GM12878 (cell line): ENCODE results near the gene DAZAP1. TPM values are rescaled to one million over a fixed set of nuclear protein-coding genes. Genes with fewer than 3 reads are reported as not detected.

Experiments
- ATAC-seq: fragments of 200-7000 bp; cut with Tn5 transposase; 3 replicates; pipeline ENCODE4 v1.9.1; 2020; ENCODE audit warnings: mild to moderate bottlenecking, moderate library complexity
- BruUV-seq: library from RNA; stranded (reverse); fragments of 400-500 nt; replicated peaks from 2 replicates; lab custom pipeline; 2021; lab: Mats Ljungman, UMichigan
- CTCF ChIA-PET: fragments of 300-600 bp; sonication (Branson Sonifier 250); formaldehyde crosslinking; extraction: SDS; loops from one replicate; lab custom pipeline; 2021; ENCODE audit warnings: inconsistent platforms; lab: Yijun Ruan, JAX
- POLR2A ChIA-PET: fragments of 350-600 bp; formaldehyde crosslinking; extraction: SDS; loops from one replicate; lab custom pipeline; 2021; ENCODE audit warnings: inconsistent platforms; lab: Charles Lee
- RAD21 ChIA-PET: fragments of 300-600 bp; sonication (Branson Sonifier 250); formaldehyde crosslinking; loops from one replicate; lab custom pipeline; 2023; ENCODE audit warnings: antibody characterized with exemption; ENCODE audit not compliant: unreplicated experiment; lab: Charles Lee
- SMC1A ChIA-PET: fragments of 300-600 bp; sonication (Branson Sonifier 250); formaldehyde crosslinking; loops from one replicate; lab custom pipeline; 2023; ENCODE audit not compliant: unreplicated experiment, uncharacterized antibody; lab: Charles Lee
- DNase-seq: peaks from one replicate; pipeline ENCODE4 v3.0.0-alpha.2; 2011; ENCODE audit warnings: low read depth, low spot score
- FAIRE-seq: peaks from 3 replicates; lab custom pipeline; 2011; peaks lifted over from hg19 to GRCh38; lab: Jason Lieb, UNC
- H2AFZ ChIP-seq: 2 replicates; pipeline ENCODE4 v1.6.0; 2011; ENCODE audit warnings: low read depth, low read length, control low read depth; ENCODE audit not compliant: control insufficient read depth
- H3K27ac ChIP-seq: 2 replicates; pipeline ENCODE4 v1.5.1; 2011; ENCODE audit warnings: control low read depth; ENCODE audit not compliant: control insufficient read depth, insufficient read depth
- H3K27me3 ChIP-seq, 2 experiments: replicated peaks in 1 of 2; 2 replicates each; pipeline versions ENCODE4 v1.6.0 to v1.6.1; 2011; ENCODE audit warnings: low read length in 1 of 2; ENCODE audit not compliant: control insufficient read depth in 2 of 2, insufficient read depth in 2 of 2
- H3K36me3 ChIP-seq, 2 experiments: 2 replicates each; pipeline ENCODE4 v1.5.1; 2011; ENCODE audit warnings: low read length in 1 of 2; ENCODE audit not compliant: control insufficient read depth in 2 of 2, insufficient read depth in 2 of 2
- H3K4me1 ChIP-seq: 2 replicates; pipeline ENCODE4 v1.6.1; 2011; ENCODE audit warnings: mild to moderate bottlenecking, low read length, moderate library complexity, mixed read lengths; ENCODE audit not compliant: control insufficient read depth, insufficient read depth
- H3K4me2 ChIP-seq: 2 replicates; pipeline ENCODE4 v1.6.0; 2011; ENCODE audit warnings: control low read depth; ENCODE audit not compliant: control insufficient read depth, insufficient read depth
- H3K4me3 ChIP-seq: fragments of 200-600 bp; sonication (generic); 2 replicates; pipeline ENCODE4 v1.5.1; 2016
- H3K79me2 ChIP-seq: 2 replicates; pipeline ENCODE4 v1.6.0; 2011; ENCODE audit warnings: low read length; ENCODE audit not compliant: control insufficient read depth, insufficient read depth
- H3K9ac ChIP-seq: 2 replicates; pipeline ENCODE4 v1.8.0; 2011; ENCODE audit warnings: low read length, control low read depth, mixed read lengths; ENCODE audit not compliant: control insufficient read depth, insufficient read depth
- H3K9me3 ChIP-seq: replicated peaks from 3 replicates; pipeline ENCODE4 v1.5.1; 2011; ENCODE audit warnings: mild to moderate bottlenecking, low read length; ENCODE audit not compliant: control insufficient read depth, insufficient read depth
- H4K20me1 ChIP-seq: 2 replicates; pipeline ENCODE4 v1.6.0; 2011; ENCODE audit not compliant: control insufficient read depth, insufficient read depth
- CREB1 ChIP-seq: IDR thresholded peaks from 2 replicates; pipeline ENCODE4 v1.6.1; 2012; ENCODE audit warnings: low read depth, mild to moderate bottlenecking, inconsistent platforms
- CTCF ChIP-seq, 3 experiments: IDR thresholded peaks in 2 of 3; conservative IDR thresholded peaks in 1 of 3; 2 replicates each; pipeline ENCODE4 v1.5.1; 2011; ENCODE audit warnings: low read depth in 3 of 3, low read length in 3 of 3, mild to moderate bottlenecking in 3 of 3, control low read depth in 2 of 3, moderate library complexity in 2 of 3, inconsistent platforms in 1 of 3, mixed read lengths in 1 of 3; ENCODE audit not compliant: control insufficient read depth in 2 of 3, insufficient read depth in 1 of 3; ENCODE audit errors: extremely low read depth in 1 of 3
- E4F1 ChIP-seq: fragments of 450-650 bp; IDR thresholded peaks from 2 replicates; pipeline ENCODE4 v1.6.1; 2018; ENCODE audit warnings: borderline replicate concordance, mild to moderate bottlenecking; ENCODE audit not compliant: partially characterized antibody
- ETV6 ChIP-seq, 2 experiments: fragments of 450-650 bp in 1 of 2; IDR thresholded peaks in 1 of 2; conservative IDR thresholded peaks in 1 of 2; 2 replicates each; pipeline ENCODE4 v1.6.1; 2014; ENCODE audit warnings: antibody characterized with exemption in 1 of 2, borderline replicate concordance in 1 of 2, low read depth in 1 of 2, mild to moderate bottlenecking in 1 of 2, moderate library complexity in 1 of 2
- NFIC ChIP-seq: IDR thresholded peaks from 2 replicates; pipeline ENCODE4 v1.6.1; 2012; ENCODE audit warnings: low read depth, mild to moderate bottlenecking, inconsistent platforms, low read length, moderate library complexity
- RAD21 ChIP-seq: IDR thresholded peaks from 2 replicates; pipeline ENCODE4 v1.6.1; 2011; ENCODE audit warnings: mild to moderate bottlenecking, low read depth, low read length, moderate library complexity; ENCODE audit not compliant: insufficient read depth
- SMARCA5 ChIP-seq: fragments of 450-650 bp; IDR thresholded peaks from 2 replicates; pipeline ENCODE4 v1.6.1; 2017; ENCODE audit warnings: mild to moderate bottlenecking
- WGBS: methylation state at CpG from one replicate; pipeline ENCODE4 v1.1.6; 2016; ENCODE audit warnings: low lambda C conversion rate; ENCODE audit not compliant: insufficient replicate concordance, insufficient coverage; ENCODE audit errors: missing lambda C conversion rate; 5-methylcytosine and 5-hydroxymethylcytosine counted together
- in situ Hi-C: fragments of 300-500 bp; cut with MboI; formaldehyde crosslinking; loops from 9 replicates; pipeline ENCODE4 v1.14.3; 2018; ENCODE audit warnings: mixed read lengths
- intact Hi-C: fragments of 100-400 bp; cut with micrococcal nuclease; formaldehyde crosslinking; loops from one replicate; pipeline ENCODE4 v1.14.2; 2022; ENCODE audit not compliant: unreplicated experiment
- polyA plus RNA-seq, 11 experiments: library from polyadenylated mRNA; depleted of rRNA in 4 of 11; unstranded in 6 of 11; stranded (reverse) in 5 of 11; fragments of >200 nt; fragmentation: Nextera tagmentation in 4 of 11; fragmentation: Illumina TruSeq in 1 of 11; extraction: Ambion mirVana in 4 of 11; extraction: Trizol in 1 of 11; gene quantifications; 1 replicate in 1 of 11; 2 replicates in 10 of 11; pipeline versions ENCODE4 v1.2.1 to v1.2.3, GENCODE V29; 2011 to 2016; ENCODE audit warnings: inconsistent platforms in 2 of 11, missing spikeins in 2 of 11, low read depth in 1 of 11
- total RNA-seq, 4 experiments: library from RNA; depleted of rRNA in 3 of 4; stranded (reverse); fragments of >200 nt in 3 of 4; fragmentation: Illumina TruSeq in 1 of 4; extraction: Trizol in 1 of 4; gene quantifications; 2 replicates each; pipeline versions ENCODE4 v1.2.1 to v1.2.3, GENCODE V29; 2013 to 2021
- TF ChIP-seq, protein P1 (sequence below): IDR thresholded peaks from 2 replicates; pipeline ENCODE4 v1.6.1; 2012; ENCODE audit warnings: improper control_type of control experiment, low read depth, low read length; ENCODE audit not compliant: insufficient replicate concordance

The DAZAP1 gene
- total and polyA plus RNA-seq, 10 of the 15 experiments (the other 5 are each of a cell fraction or from before 2014, with no cell fraction given) = 9.9 to 240 (median 92.3) TPM

DNA sequence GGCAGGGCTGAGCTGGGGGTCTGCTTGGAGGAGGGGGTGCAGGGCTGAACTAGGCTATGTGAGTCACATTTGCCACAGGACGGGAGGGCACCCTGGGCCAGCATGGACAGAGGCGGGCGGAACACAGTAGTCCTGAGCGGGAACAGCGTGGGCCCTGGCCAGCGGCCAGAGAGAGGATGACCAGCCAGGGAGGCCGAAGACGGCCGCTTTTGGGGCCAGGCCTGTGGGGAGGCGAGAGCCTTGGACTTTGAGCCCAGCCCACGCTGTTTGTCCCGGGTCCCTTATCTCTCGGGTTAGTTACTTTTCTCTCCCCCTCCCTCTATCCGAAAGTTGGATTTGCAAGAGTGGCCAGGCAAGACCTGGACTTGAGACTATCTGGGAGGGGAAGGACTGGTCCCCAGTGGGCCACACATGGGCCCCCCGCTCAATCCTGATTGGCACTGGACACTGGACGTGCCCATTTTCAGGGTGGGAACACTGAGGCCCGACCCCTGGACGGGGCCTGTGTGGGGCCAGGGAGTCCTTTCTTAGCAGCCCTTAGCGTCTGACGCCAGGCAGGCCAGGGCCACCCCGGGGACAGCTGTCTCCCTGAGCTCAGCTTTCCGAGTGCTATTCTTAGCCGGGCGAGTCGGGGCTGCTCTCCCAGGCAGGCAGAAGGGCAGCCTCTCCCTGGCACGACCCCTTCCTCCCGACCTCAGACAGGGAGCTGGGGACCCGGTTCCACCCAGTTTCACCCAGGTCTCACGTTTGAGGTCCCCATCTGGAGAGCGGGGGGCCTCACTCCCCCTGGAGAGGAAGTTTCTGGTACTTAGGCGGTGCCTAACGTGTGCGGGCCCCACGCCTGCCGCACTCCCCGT is 6.9 kb upstream of the DAZAP1 start:
- ChIA-PET SMC1A (interaction anchor here (1.1 kb wide), 1 partner anchor 17 kb away, joined by 3 read pairs; no protein-coding TSS in a partner anchor), RAD21 (no interaction called here), CTCF (no interaction called here), POLR2A (no interaction called here)
- Histone ChIP-seq H3K4me1 (peaks cover 4% of the 10 kb centered on the region), H4K20me1 (no peaks in the 10 kb centered on the region)
- BruUV-seq = no TSS peak
- TF ChIP-seq, protein P1, sequence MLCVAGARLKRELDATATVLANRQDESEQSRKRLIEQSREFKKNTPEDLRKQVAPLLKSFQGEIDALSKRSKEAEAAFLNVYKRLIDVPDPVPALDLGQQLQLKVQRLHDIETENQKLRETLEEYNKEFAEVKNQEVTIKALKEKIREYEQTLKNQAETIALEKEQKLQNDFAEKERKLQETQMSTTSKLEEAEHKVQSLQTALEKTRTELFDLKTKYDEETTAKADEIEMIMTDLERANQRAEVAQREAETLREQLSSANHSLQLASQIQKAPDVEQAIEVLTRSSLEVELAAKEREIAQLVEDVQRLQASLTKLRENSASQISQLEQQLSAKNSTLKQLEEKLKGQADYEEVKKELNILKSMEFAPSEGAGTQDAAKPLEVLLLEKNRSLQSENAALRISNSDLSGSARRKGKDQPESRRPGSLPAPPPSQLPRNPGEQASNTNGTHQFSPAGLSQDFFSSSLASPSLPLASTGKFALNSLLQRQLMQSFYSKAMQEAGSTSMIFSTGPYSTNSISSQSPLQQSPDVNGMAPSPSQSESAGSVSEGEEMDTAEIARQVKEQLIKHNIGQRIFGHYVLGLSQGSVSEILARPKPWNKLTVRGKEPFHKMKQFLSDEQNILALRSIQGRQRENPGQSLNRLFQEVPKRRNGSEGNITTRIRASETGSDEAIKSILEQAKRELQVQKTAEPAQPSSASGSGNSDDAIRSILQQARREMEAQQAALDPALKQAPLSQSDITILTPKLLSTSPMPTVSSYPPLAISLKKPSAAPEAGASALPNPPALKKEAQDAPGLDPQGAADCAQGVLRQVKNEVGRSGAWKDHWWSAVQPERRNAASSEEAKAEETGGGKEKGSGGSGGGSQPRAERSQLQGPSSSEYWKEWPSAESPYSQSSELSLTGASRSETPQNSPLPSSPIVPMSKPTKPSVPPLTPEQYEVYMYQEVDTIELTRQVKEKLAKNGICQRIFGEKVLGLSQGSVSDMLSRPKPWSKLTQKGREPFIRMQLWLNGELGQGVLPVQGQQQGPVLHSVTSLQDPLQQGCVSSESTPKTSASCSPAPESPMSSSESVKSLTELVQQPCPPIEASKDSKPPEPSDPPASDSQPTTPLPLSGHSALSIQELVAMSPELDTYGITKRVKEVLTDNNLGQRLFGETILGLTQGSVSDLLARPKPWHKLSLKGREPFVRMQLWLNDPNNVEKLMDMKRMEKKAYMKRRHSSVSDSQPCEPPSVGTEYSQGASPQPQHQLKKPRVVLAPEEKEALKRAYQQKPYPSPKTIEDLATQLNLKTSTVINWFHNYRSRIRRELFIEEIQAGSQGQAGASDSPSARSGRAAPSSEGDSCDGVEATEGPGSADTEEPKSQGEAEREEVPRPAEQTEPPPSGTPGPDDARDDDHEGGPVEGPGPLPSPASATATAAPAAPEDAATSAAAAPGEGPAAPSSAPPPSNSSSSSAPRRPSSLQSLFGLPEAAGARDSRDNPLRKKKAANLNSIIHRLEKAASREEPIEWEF = no peak
- no peak for TF ChIP-seq CTCF (IDR thresholded peaks at IDR 0.05 in 2 of 3, conservative IDR thresholded peaks at IDR 0.05 in 1 of 3; ENCODE audit: control insufficient read depth in 2 of 3, extremely low read depth in 1 of 3, insufficient read depth in 1 of 3, low read depth in 3 of 3, low read length in 3 of 3)
- TF ChIP-seq RAD21 = no peak
- TF ChIP-seq SMARCA5 = peak; percentile 59; the same call in 1 of the 2 replicates
- TF ChIP-seq NFIC = no peak
- no peak for TF ChIP-seq E4F1
- TF ChIP-seq ETV6 (conservative IDR thresholded peaks at IDR 0.05 in 1 of 2, IDR thresholded peaks at IDR 0.05 in 1 of 2; ENCODE audit: borderline replicate concordance in 1 of 2, low read depth in 1 of 2) = no peak
- peak; percentile 11; the same call in 1 of the 2 replicates for TF ChIP-seq CREB1
- TF ChIP-seq, all 136 proteins: peak for 2
- peak overlapping the region; percentile 64 for H3K9ac ChIP-seq
- peak; percentile 54 for ATAC-seq
- peak overlapping the region; percentile 87 for H3K4me2 ChIP-seq
- H3K9me3 ChIP-seq = no peaks in the 10 kb centered on the region
- peak overlapping the region; percentile 72 for H2AFZ ChIP-seq
- WGBS = 34% methylated on average over 35 of the region's 36 CpGs
- no peak overlapping the region for H3K27ac ChIP-seq
- no peak for DNase-seq
- no peaks in the 10 kb centered on the region; the same call in 1 of the 2 replicates for H3K79me2 ChIP-seq
- FAIRE-seq = no peak
- H3K27me3 ChIP-seq = peaks cover 1 to 5% of the 10 kb centered on the region in 2 experiments; a peak in 2 of 4 replicates
- peak overlapping the region; percentile 81 for H3K4me3 ChIP-seq
- no peaks in the 10 kb centered on the region for H3K36me3 ChIP-seq
- in situ Hi-C loops = no loop called here
- intact Hi-C loops = no loop called here
